ENCODE measurements around the gene SGCA. TPM values are rescaled to one million over a fixed set of nuclear protein-coding genes. Genes with fewer than 3 reads are reported as not detected.
A peak's percentile ranks its signal among the peaks of the same experiment; 100 is the strongest.

SGCA gene
- total and polyA plus RNA-seq, 2 of the 13 experiments (the other 11 are each of a cell fraction or from before 2014, with no cell fraction given) = not detected

DNA sequence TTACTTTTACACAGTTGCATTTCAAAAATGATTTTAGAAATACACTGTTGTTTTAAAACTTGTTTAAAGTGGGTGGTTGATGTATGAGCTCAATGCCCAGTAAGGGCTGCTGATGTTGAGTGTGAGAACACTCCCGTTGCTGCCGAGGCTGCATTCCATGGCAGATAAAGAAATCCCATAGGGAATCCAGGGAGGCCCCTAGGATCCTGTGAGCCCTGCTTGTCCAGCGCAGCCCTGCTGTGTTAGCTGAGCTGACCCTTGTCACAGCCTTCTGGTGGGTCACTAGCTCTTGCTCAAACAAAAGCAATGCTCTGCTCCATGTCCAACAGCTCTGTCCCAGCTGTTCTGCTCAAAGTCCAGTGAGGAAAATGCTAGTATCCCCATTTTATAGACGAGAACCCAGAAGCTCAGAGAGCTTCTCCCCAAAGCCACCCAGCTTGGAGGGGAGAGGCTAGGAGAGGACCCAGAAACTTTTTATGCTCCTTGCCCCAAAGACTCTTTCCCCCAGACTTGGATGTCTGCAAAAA is 54.2 kb downstream of the SGCA start (continued):
- TF ChIP-seq ZMYM3 (CRISPR knock-in tag; IDR thresholded peaks at IDR 0.05) = peak; percentile 90
- no peak for TF ChIP-seq NFIC (IDR thresholded peaks at IDR 0.05; ENCODE audit: low read length)
- TF ChIP-seq, protein P1, sequence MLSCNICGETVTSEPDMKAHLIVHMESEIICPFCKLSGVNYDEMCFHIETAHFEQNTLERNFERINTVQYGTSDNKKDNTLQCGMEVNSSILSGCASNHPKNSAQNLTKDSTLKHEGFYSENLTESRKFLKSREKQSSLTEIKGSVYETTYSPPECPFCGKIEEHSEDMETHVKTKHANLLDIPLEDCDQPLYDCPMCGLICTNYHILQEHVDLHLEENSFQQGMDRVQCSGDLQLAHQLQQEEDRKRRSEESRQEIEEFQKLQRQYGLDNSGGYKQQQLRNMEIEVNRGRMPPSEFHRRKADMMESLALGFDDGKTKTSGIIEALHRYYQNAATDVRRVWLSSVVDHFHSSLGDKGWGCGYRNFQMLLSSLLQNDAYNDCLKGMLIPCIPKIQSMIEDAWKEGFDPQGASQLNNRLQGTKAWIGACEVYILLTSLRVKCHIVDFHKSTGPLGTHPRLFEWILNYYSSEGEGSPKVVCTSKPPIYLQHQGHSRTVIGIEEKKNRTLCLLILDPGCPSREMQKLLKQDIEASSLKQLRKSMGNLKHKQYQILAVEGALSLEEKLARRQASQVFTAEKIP (CRISPR knock-in tag; IDR thresholded peaks at IDR 0.05; ENCODE audit: borderline replicate concordance) = no peak
- TF ChIP-seq ZC3H4 (CRISPR knock-in tag; IDR thresholded peaks at IDR 0.05; ENCODE audit: borderline replicate concordance) = no peak
- TF ChIP-seq SKI (IDR thresholded peaks at IDR 0.05; ENCODE audit: partially characterized antibody) = peak; percentile 21
- TF ChIP-seq ZBTB7B (CRISPR knock-in tag; IDR thresholded peaks at IDR 0.05) = peak; percentile 72
- TF ChIP-seq ZNF713 (CRISPR knock-in tag; IDR thresholded peaks at IDR 0.05) = no peak
- TF ChIP-seq ZNF224 (CRISPR knock-in tag; IDR thresholded peaks at IDR 0.05) = no peak
- TF ChIP-seq, protein P2, sequence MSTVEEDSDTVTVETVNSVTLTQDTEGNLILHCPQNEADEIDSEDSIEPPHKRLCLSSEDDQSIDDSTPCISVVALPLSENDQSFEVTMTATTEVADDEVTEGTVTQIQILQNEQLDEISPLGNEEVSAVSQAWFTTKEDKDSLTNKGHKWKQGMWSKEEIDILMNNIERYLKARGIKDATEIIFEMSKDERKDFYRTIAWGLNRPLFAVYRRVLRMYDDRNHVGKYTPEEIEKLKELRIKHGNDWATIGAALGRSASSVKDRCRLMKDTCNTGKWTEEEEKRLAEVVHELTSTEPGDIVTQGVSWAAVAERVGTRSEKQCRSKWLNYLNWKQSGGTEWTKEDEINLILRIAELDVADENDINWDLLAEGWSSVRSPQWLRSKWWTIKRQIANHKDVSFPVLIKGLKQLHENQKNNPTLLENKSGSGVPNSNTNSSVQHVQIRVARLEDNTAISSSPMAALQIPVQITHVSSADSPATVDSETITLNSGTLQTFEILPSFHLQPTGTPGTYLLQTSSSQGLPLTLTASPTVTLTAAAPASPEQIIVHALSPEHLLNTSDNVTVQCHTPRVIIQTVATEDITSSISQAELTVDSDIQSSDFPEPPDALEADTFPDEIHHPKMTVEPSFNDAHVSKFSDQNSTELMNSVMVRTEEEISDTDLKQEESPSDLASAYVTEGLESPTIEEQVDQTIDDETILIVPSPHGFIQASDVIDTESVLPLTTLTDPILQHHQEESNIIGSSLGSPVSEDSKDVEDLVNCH (CRISPR knock-in tag; IDR thresholded peaks at IDR 0.05) = no peak
- TF ChIP-seq DR1 (CRISPR knock-in tag; IDR thresholded peaks at IDR 0.05) = no peak
- TF ChIP-seq, protein P3, sequence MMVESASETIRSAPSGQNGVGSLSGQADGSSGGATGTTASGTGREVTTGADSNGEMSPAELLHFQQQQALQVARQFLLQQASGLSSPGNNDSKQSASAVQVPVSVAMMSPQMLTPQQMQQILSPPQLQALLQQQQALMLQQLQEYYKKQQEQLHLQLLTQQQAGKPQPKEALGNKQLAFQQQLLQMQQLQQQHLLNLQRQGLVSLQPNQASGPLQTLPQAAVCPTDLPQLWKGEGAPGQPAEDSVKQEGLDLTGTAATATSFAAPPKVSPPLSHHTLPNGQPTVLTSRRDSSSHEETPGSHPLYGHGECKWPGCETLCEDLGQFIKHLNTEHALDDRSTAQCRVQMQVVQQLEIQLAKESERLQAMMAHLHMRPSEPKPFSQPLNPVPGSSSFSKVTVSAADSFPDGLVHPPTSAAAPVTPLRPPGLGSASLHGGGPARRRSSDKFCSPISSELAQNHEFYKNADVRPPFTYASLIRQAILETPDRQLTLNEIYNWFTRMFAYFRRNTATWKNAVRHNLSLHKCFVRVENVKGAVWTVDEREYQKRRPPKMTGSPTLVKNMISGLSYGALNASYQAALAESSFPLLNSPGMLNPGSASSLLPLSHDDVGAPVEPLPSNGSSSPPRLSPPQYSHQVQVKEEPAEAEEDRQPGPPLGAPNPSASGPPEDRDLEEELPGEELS (CRISPR knock-in tag; IDR thresholded peaks at IDR 0.05) = no peak; the same call in 1 of the 2 replicates
- no peak for TF ChIP-seq NFE2L1 (CRISPR knock-in tag; IDR thresholded peaks at IDR 0.05; ENCODE audit: borderline replicate concordance)
- TF ChIP-seq SRY (CRISPR knock-in tag; IDR thresholded peaks at IDR 0.05) = no peak
- 0 out of 2 replicates have a peak, but pooled peaks have one; percentile 19 for TF ChIP-seq ZMYM4 (CRISPR knock-in tag; IDR thresholded peaks at IDR 0.05)
- no peak for TF ChIP-seq GABPB1 (CRISPR knock-in tag; IDR thresholded peaks at IDR 0.05)
- TF ChIP-seq JUND (CRISPR knock-in tag; IDR thresholded peaks at IDR 0.05) = no peak
- TF ChIP-seq SMC3 (IDR thresholded peaks at IDR 0.05; ENCODE audit: low read length) = 0 out of 2 replicates have a peak, but pooled peaks have one; percentile 10
- TF ChIP-seq, protein P4, sequence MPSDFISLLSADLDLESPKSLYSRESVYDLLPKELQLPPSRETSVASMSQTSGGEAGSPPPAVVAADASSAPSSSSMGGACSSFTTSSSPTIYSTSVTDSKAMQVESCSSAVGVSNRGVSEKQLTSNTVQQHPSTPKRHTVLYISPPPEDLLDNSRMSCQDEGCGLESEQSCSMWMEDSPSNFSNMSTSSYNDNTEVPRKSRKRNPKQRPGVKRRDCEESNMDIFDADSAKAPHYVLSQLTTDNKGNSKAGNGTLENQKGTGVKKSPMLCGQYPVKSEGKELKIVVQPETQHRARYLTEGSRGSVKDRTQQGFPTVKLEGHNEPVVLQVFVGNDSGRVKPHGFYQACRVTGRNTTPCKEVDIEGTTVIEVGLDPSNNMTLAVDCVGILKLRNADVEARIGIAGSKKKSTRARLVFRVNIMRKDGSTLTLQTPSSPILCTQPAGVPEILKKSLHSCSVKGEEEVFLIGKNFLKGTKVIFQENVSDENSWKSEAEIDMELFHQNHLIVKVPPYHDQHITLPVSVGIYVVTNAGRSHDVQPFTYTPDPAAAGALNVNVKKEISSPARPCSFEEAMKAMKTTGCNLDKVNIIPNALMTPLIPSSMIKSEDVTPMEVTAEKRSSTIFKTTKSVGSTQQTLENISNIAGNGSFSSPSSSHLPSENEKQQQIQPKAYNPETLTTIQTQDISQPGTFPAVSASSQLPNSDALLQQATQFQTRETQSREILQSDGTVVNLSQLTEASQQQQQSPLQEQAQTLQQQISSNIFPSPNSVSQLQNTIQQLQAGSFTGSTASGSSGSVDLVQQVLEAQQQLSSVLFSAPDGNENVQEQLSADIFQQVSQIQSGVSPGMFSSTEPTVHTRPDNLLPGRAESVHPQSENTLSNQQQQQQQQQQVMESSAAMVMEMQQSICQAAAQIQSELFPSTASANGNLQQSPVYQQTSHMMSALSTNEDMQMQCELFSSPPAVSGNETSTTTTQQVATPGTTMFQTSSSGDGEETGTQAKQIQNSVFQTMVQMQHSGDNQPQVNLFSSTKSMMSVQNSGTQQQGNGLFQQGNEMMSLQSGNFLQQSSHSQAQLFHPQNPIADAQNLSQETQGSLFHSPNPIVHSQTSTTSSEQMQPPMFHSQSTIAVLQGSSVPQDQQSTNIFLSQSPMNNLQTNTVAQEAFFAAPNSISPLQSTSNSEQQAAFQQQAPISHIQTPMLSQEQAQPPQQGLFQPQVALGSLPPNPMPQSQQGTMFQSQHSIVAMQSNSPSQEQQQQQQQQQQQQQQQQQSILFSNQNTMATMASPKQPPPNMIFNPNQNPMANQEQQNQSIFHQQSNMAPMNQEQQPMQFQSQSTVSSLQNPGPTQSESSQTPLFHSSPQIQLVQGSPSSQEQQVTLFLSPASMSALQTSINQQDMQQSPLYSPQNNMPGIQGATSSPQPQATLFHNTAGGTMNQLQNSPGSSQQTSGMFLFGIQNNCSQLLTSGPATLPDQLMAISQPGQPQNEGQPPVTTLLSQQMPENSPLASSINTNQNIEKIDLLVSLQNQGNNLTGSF (CRISPR knock-in tag; IDR thresholded peaks at IDR 0.05) = no peak
- TF ChIP-seq HNRNPL (IDR thresholded peaks at IDR 0.05; ENCODE audit: low read depth, low read length) = no peak
- TF ChIP-seq ZNF296 (CRISPR knock-in tag; conservative IDR thresholded peaks at IDR 0.05) = 0 out of 2 replicates have a peak, but pooled peaks have one; percentile 47
